H1 (cell line): ENCODE results near the gene SPAAR. TPM values are rescaled to one million over a fixed set of nuclear protein-coding genes. Genes with fewer than 3 reads are reported as not detected.
A peak's percentile ranks its signal among the peaks of the same experiment; 100 is the strongest.

ENCODE experiments used
- CTCF ChIA-PET: fragments of 300-600 bp; sonication (Branson Sonifier 250); formaldehyde crosslinking; loops from one replicate; lab custom pipeline; 2021; ENCODE audit not compliant: partially characterized antibody; lab: Charles Lee
- POLR2A ChIA-PET: fragments of 300-600 bp; sonication (Branson Sonifier 250); formaldehyde crosslinking; loops from one replicate; lab custom pipeline; 2021; ENCODE audit warnings: inconsistent platforms; ENCODE audit not compliant: partially characterized antibody; lab: Charles Lee
- DNase-seq, 2 experiments: peaks; one replicate each; pipeline versions ENCODE4 v3.0.0 to v3.0.0-alpha.2; 2010 to 2022; ENCODE audit warnings: low spot score in 2 of 2, low read depth in 1 of 2, mixed read lengths in 1 of 2
- FAIRE-seq: peaks from 2 replicates; lab custom pipeline; 2011; peaks lifted over from hg19 to GRCh38; lab: Jason Lieb, UNC
- H2AFZ ChIP-seq: 2 replicates; pipeline ENCODE4 v1.8.1; 2012; ENCODE audit warnings: low read length, inconsistent platforms
- H2AK5ac ChIP-seq: 2 replicates; pipeline ENCODE4 v1.6.1; 2013; ENCODE audit warnings: low read depth, low read length
- H2BK120ac ChIP-seq: replicated peaks from 2 replicates; pipeline ENCODE3; 2013; ENCODE audit warnings: low read depth, low read length, inconsistent platforms
- H2BK12ac ChIP-seq: 2 replicates; pipeline ENCODE4 v1.6.1; 2013; ENCODE audit warnings: low read depth, low read length
- H2BK15ac ChIP-seq: 2 replicates; pipeline ENCODE4 v1.6.1; 2013; ENCODE audit warnings: low read length
- H2BK20ac ChIP-seq: 2 replicates; pipeline ENCODE4 v1.6.1; 2013; ENCODE audit warnings: low read length
- H2BK5ac ChIP-seq: 2 replicates; pipeline ENCODE4 v1.6.1; 2013; ENCODE audit warnings: low read depth, low read length
- H3K14ac ChIP-seq: 2 replicates; pipeline ENCODE4 v1.6.1; 2013; ENCODE audit warnings: inconsistent platforms; ENCODE audit not compliant: insufficient read length
- H3K18ac ChIP-seq: 2 replicates; pipeline ENCODE4 v1.6.1; 2013; ENCODE audit warnings: low read length; ENCODE audit errors: extremely low read depth
- H3K23ac ChIP-seq: 2 replicates; pipeline ENCODE4 v1.6.1; 2013; ENCODE audit warnings: inconsistent platforms; ENCODE audit not compliant: insufficient read length
- H3K23me2 ChIP-seq: 2 replicates; pipeline ENCODE4 v1.6.1; 2013; ENCODE audit warnings: low read depth, low read length
- H3K27ac ChIP-seq: 2 replicates; pipeline ENCODE4 v1.6.1; 2011; ENCODE audit warnings: low read depth, low read length, inconsistent platforms
- H3K27me3 ChIP-seq, 4 experiments: replicated peaks in 1 of 4; 1 replicate in 1 of 4; 2 replicates in 3 of 4; pipeline versions ENCODE4 v1.6.1 to v1.8.1; 2011 to 2013; ENCODE audit warnings: low read length in 3 of 4, mild to moderate bottlenecking in 3 of 4, inconsistent platforms in 2 of 4, mixed read lengths in 2 of 4, moderate library complexity in 1 of 4; ENCODE audit not compliant: control insufficient read depth in 3 of 4, insufficient read depth in 3 of 4; ENCODE audit errors: extremely low read depth in 1 of 4
- H3K36me3 ChIP-seq, 4 experiments: 2 replicates each; pipeline versions ENCODE4 v1.6.1 to v1.8.1; 2011 to 2013; ENCODE audit warnings: mild to moderate bottlenecking in 4 of 4, low read length in 3 of 4, moderate library complexity in 2 of 4, control low read depth in 1 of 4, inconsistent platforms in 1 of 4; ENCODE audit not compliant: insufficient read depth in 4 of 4, control insufficient read depth in 2 of 4
- H3K4ac ChIP-seq: replicated peaks from 2 replicates; pipeline ENCODE3; 2013; ENCODE audit warnings: low read length, low read depth, mixed read lengths, inconsistent platforms; ENCODE audit not compliant: insufficient read length
- H3K4me1 ChIP-seq, 4 experiments: replicated peaks in 1 of 4; 1 replicate in 1 of 4; 2 replicates in 3 of 4; pipeline versions ENCODE4 v1.6.1 to v1.8.1; 2011 to 2013; ENCODE audit warnings: low read length in 3 of 4, inconsistent platforms in 2 of 4, mixed read lengths in 1 of 4; ENCODE audit not compliant: insufficient read depth in 4 of 4, control insufficient read depth in 3 of 4
- H3K4me2 ChIP-seq, 2 experiments: 2 replicates each; pipeline versions ENCODE4 v1.6.1 to v1.8.1; 2011 to 2013; ENCODE audit warnings: low read depth in 2 of 2, low read length in 2 of 2, control low read depth in 1 of 2, inconsistent platforms in 1 of 2, mild to moderate bottlenecking in 1 of 2; ENCODE audit not compliant: insufficient read depth in 1 of 2
- H3K4me3 ChIP-seq, 4 experiments: fragments of 200-600, 300-600 bp in 1 of 4; sonication (generic), shearing (Covaris generic), sonication (Bioruptor Twin) in 1 of 4; 2 replicates each; pipeline versions ENCODE4 v1.5.1 to v1.8.1; 2011 to 2016; ENCODE audit warnings: low read length in 4 of 4, low read depth in 3 of 4, control low read depth in 2 of 4, inconsistent platforms in 2 of 4, mild to moderate bottlenecking in 2 of 4, mixed read lengths in 1 of 4, moderate library complexity in 1 of 4; ENCODE audit not compliant: insufficient read depth in 2 of 4; ENCODE audit errors: extremely low read depth in 1 of 4
- H3K56ac ChIP-seq: replicated peaks from 2 replicates; pipeline ENCODE3; 2013; ENCODE audit warnings: low read depth, mild to moderate bottlenecking, mixed read lengths, low read length, inconsistent platforms; ENCODE audit not compliant: insufficient read length
- H3K79me1 ChIP-seq: 2 replicates; pipeline ENCODE4 v1.6.1; 2013; ENCODE audit warnings: low read depth, low read length, control low read depth
- H3K79me2 ChIP-seq, 2 experiments: 2 replicates each; pipeline versions ENCODE4 v1.6.1 to v1.8.1; 2012 to 2013; ENCODE audit warnings: low read length in 2 of 2, mild to moderate bottlenecking in 2 of 2, inconsistent platforms in 1 of 2; ENCODE audit not compliant: insufficient read depth in 2 of 2, control insufficient read depth in 1 of 2
- H3K9ac ChIP-seq, 4 experiments: replicated peaks in 1 of 4; 1 replicate in 1 of 4; 2 replicates in 3 of 4; pipeline versions ENCODE4 v1.6.1 to v1.8.1; 2011 to 2013; ENCODE audit warnings: low read depth in 3 of 4, low read length in 3 of 4, control low read depth in 2 of 4, mild to moderate bottlenecking in 2 of 4, moderate library complexity in 2 of 4, inconsistent platforms in 1 of 4; ENCODE audit errors: extremely low read depth in 1 of 4
- H3K9me3 ChIP-seq, 2 experiments: 2 replicates each; pipeline versions ENCODE4 v1.6.1 to v1.8.1; 2012 to 2013; ENCODE audit warnings: mild to moderate bottlenecking in 2 of 2, moderate library complexity in 2 of 2, control low read depth in 1 of 2, inconsistent platforms in 1 of 2, low read depth in 1 of 2, low read length in 1 of 2, mixed read lengths in 1 of 2; ENCODE audit not compliant: insufficient read depth in 2 of 2
- H4K20me1 ChIP-seq, 2 experiments: replicated peaks in 1 of 2; 2 replicates each; pipeline versions ENCODE3 to v1.8.1; 2011 to 2013; ENCODE audit warnings: inconsistent platforms in 2 of 2, low read length in 2 of 2, mild to moderate bottlenecking in 1 of 2; ENCODE audit not compliant: insufficient read depth in 2 of 2, control insufficient read depth in 1 of 2
- H4K5ac ChIP-seq: 2 replicates; pipeline ENCODE4 v1.6.1; 2013; ENCODE audit warnings: low read length, low read depth, mixed read lengths, inconsistent platforms; ENCODE audit not compliant: insufficient read length
- H4K8ac ChIP-seq: 2 replicates; pipeline ENCODE4 v1.8.0; 2013; ENCODE audit warnings: mild to moderate bottlenecking, moderate library complexity, low read length, inconsistent platforms; ENCODE audit not compliant: insufficient read depth; ENCODE audit errors: extremely low read depth
- H4K91ac ChIP-seq: replicated peaks from 2 replicates; pipeline ENCODE3; 2013; ENCODE audit warnings: low read length, mixed read lengths, inconsistent platforms; ENCODE audit not compliant: insufficient read length
- ATF3 ChIP-seq: IDR thresholded peaks from 2 replicates; pipeline ENCODE4 v1.6.1; 2011; ENCODE audit warnings: low read depth, mild to moderate bottlenecking, low read length; ENCODE audit not compliant: insufficient read depth
- CEBPB ChIP-seq: IDR thresholded peaks from 2 replicates; pipeline ENCODE4 v1.6.1; 2012; ENCODE audit warnings: low read depth, low read length
- SUZ12 ChIP-seq: fragments of 200-600 bp; sonication (generic); IDR thresholded peaks from 2 replicates; pipeline ENCODE4 v1.6.1; 2012; ENCODE audit warnings: mild to moderate bottlenecking, inconsistent platforms, low read length, moderate library complexity, mixed read lengths
- TAF1 ChIP-seq: IDR thresholded peaks from 2 replicates; pipeline ENCODE4 v1.6.1; 2011; ENCODE audit warnings: mild to moderate bottlenecking, low read depth, low read length
- whole genome bisulfite sequencing, 2 experiments: shearing (Covaris generic) in 1 of 2; methylation state at CpG; one replicate each; pipeline versions ENCODE4 v1.1.6 to v1.1.7; 2013 to 2015; ENCODE audit warnings: low lambda C conversion rate in 2 of 2, mixed read lengths in 2 of 2, inconsistent platforms in 1 of 2, low coverage in 1 of 2, missing lambda C conversion rate in 1 of 2; ENCODE audit not compliant: insufficient replicate concordance in 2 of 2, insufficient coverage in 1 of 2, insufficient read length in 1 of 2; ENCODE audit errors: extremely low coverage in 1 of 2, missing lambda C conversion rate in 1 of 2; 5-methylcytosine and 5-hydroxymethylcytosine counted together
- polyA plus RNA-seq, 7 experiments: library from polyadenylated mRNA; depleted of rRNA in 3 of 7; stranded (reverse) in 5 of 7; unstranded in 2 of 7; fragments of >200 nt in 5 of 7; fragments of 200-250 nt in 2 of 7; gene quantifications; 1 replicate in 5 of 7; 2 replicates in 1 of 7; 4 replicates in 1 of 7; pipeline versions ENCODE4 v1.2.1 to v1.2.3, GENCODE V29; 2011 to 2013; ENCODE audit warnings: missing spikeins in 2 of 7, mixed read lengths in 2 of 7
- total RNA-seq: library from RNA; stranded (reverse); fragmentation: NEBNext Ultra II Directional; extraction: Animal tissue kit (Norgen Biotek cat#: 25700); gene quantifications from 2 replicates; pipeline ENCODE4 v1.2.1, GENCODE V29; 2021

Gene SPAAR
- total and polyA plus RNA-seq, 2 of the 8 experiments (the other 6 are each of a cell fraction or from before 2014, with no cell fraction given), result 0.27 TPM; not detected in 1

DNA sequence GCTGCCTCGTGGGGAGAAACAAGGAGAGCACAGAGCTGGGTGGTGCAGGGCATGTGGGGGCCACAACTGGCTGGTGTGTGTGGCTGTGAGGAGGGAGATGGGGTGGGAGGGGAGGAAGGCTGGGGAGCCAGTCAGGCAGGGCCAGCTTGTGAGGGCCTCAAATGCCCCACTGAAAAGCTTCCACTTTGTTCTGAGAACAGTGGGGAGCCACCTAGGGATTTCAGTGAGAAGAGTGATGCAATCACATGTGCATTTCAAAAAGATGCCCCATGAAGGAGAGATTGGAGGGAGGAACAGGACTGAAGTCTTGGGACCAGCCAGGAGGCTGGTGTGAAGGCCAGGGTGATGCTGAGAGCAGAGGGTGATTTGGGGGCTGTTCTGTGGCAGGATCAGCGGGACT lies 40.4 kb upstream of the SPAAR start:
- Histone ChIP-seq H3K18ac (peak overlapping the region; percentile 24; the same call in 1 of the 2 replicates), H3K14ac (no peak overlapping the region), H3K9me3 (no peaks in the 10 kb centered on the region; a peak in 1 of 4 replicates), H4K91ac (peak overlapping the region; percentile 88), H3K4ac (no peak overlapping the region), H4K8ac (no peak overlapping the region; the same call in none of the 2 replicates), H3K27ac (no peak overlapping the region), H2AK5ac (no peak overlapping the region), H2BK5ac (peak overlapping the region; percentile 63; the same call in 1 of the 2 replicates), H3K23ac (no peak overlapping the region), H2BK20ac (no peak overlapping the region), H3K4me1 (peaks cover 0 to 8% (median 6%) of the 10 kb centered on the region in 4 experiments; a peak in 6 of 7 replicates), H3K4me3 (no peak overlapping the region), H3K79me2 (no peaks in the 10 kb centered on the region), H4K20me1 (peaks cover 0 to 3% of the 10 kb centered on the region in 2 experiments)
- POLR2A ChIA-PET, result interaction anchor here (0.6 to 2.9 kb wide), 4 partner anchors 11 to 171 kb away, joined by 3 to 14 read pairs (median 4); no protein-coding TSS in a partner anchor
- CTCF ChIA-PET, result interaction anchor here (1.1 to 1.9 kb wide), 8 partner anchors 9 to 207 kb away, joined by 3 to 7 read pairs (median 6); partner anchors contain the start of genes FAM221B, SPAG8 and TMEM8B
- TF ChIP-seq SUZ12, result no peak
- peak; percentile 47; the same call in 1 of the 2 replicates for TF ChIP-seq ATF3
- TF ChIP-seq CEBPB, result peak; percentile 93
- no peak for TF ChIP-seq TAF1
- TF ChIP-seq, all 59 proteins: peak for 2
- no peaks in the 10 kb centered on the region for H3K23me2 ChIP-seq
- H3K4me2 ChIP-seq, result no peak overlapping the region; a peak in 1 of 4 replicates
- WGBS, 2 experiments, result 69% methylated on average over 2 of the region's 2 CpGs; no CpG with 5 or more reads in 1 of the 2 experiments
- H3K56ac ChIP-seq, result no peak overlapping the region
- H3K27me3 ChIP-seq, result peaks cover 0 to 4% (median 0%) of the 10 kb centered on the region in 4 experiments; a peak in 1 of 7 replicates
- H3K36me3 ChIP-seq, result no peaks in the 10 kb centered on the region
- 0 out of 7 replicates have a peak overlapping the region, but pooled peaks of 1 of the 4 experiments have one; percentile 14 for H3K9ac ChIP-seq
- DNase-seq (no peak), FAIRE-seq (no peak)
- H2BK120ac ChIP-seq, result no peak overlapping the region
- H4K5ac ChIP-seq, result no peak overlapping the region
- peak overlapping the region; percentile 31; the same call in 1 of the 2 replicates for H2BK15ac ChIP-seq
- no peak overlapping the region for H2AFZ ChIP-seq
- peak overlapping the region; percentile 94; the same call in 1 of the 2 replicates for H2BK12ac ChIP-seq
- H3K79me1 ChIP-seq, result no peaks in the 10 kb centered on the region
